NCI-H69 (cell line): ENCODE measurements around the gene LARP6.
"Not testable (repeated sequence)": the region's sequence is repeated elsewhere in the genome, so short reads cannot be mapped to it uniquely, and the experiment has no call there.

Experiments used
- DNase-seq: peaks from one replicate; lab custom pipeline; 2025; lab: John Stamatoyannopoulos, UW

Gene LARP6

DNA sequence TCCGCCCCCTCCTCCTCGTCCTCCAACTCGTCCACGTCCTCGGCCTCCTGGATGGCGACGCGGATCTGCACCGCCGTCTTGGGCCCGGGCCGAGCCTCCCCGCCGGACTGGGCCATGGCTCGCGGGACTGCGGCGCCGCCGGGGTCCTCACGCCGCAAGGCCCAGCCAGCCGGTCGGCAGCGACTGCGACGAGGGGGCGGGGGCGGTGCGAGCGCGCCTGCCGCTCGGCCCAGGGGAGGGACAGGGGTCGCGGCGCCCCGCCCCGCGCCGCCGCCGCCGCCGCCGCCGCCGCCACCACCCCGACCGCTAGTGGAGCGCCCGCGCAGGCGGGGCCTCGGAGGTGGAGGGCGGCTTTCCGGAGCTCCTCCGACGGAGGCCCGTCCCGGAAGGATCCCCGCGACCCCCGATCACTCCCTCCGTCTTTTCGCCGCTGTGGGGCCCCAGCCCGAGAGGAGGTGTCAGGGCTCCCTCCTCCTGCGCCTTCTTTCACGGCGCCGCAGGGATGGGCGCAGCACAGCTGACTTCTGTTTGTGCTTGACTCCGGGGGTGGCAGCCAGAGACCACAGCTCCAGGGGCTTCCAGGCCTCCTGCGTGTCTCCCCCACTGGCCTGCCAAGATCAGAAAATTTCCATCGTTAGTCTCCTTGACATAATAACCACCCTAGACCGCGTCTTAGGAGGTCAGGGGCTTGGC lies at the start of gene LARP6:
TSS of gene LARP6 (minus strand) at position 185 of the 693 bp plus-strand sequence. CDS start at position 116, 69 bp downstream.
- peak; percentile 34 for DNase-seq

GRCh38 chr15:70902107-70902506 lies 48.1 kb upstream of the LARP6 start:
- no peak for DNase-seq

DNA sequence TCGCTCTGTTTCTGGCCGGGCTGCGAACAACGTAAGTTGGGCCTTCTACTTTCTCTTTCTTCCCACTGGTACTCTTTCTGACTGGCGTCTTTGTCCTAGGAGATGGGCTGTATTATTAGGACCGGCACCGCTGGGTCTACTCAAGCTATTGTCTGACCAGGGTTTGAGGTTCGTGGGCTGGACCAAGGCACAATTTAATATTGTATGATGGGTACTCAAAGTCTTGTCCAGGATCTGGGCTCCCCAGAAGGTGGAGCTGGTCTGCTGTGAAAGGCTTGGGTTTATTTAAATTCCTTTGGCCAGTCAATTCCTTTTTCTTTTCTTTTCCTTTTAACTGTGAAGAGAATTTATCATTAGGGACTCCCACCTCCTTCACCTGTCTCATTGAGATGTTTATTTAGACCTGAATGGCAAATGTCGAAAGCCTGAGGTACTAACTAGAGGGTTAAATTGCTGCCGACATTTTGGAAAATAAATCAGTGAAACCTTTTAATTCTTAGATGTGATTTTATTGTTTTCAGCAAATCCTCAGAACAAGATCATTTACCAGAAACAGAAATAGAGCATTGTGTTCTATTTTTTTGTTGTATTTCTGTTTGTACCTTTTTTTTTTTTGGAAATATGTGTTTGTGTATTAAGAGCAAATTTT lies 39.1 kb upstream of the LARP6 start:
- peak; percentile 62 for DNase-seq

DNA sequence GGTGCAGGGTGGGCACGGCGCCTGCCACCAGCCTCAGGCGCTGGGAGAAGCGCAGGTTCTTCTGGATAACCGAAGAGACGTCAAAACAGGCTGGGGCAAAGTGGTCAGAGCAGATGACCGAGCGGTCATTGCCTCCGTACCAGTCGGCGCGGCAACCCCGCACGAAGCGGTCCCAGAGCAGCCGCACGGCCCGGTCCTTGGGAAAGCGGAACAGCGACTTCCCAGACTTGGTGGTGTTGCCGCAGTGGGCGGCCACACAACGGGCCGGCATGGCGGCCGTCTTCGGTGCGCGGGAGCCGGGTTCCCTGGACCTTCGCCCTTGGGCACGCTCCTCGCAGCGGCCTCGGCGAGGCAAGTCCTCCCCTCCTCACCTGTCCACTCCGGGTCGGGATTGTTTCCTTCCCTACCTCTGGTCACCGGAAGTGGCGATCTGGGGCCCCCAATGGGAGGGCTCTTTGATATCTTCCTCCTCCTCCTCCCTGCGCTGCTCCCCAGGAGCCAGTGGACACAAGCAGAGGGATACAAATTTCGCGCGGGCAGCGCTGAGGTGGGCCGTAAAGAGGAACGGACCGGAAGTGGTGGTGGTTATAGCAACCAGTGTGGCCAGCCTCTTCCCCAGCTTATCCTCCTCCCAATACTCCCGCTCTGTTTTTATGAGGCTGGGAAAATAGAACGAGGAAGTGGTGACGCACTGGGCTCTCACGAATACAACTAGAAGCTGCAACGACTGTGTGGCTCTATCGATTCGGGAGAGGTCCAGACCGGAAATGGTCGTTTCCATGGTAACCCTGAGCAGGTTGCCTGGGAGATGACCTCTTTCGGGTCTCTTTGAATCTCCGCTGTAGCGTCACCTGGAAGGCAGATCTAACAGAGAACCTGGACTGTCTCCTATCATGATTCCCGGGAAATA lies 38.3 kb upstream of the LARP6 start, which contains the start of the genes LRRC49 and THAP10:
TSS of gene LRRC49 (plus strand) at position 825 of the 910 bp plus-strand sequence. CDS start at position 894, 69 bp downstream.
TSS of gene THAP10 (minus strand) at position 432 of the 910 bp plus-strand sequence. CDS start at position 271, 161 bp downstream.
- peak; percentile 96 for DNase-seq

GRCh38 chr15:70882361-70882760 lies 28.4 kb upstream of the LARP6 start:
- DNase-seq, result no peak

- DNase-seq, result no peak
These were observed 26.8 kb upstream of the LARP6 start for GRCh38 chr15:70880781-70881180.

- no peak for DNase-seq
These were observed 25.4 kb upstream of the LARP6 start for GRCh38 chr15:70879401-70879800.

- DNase-seq, result no peak
These were observed 22.7 kb upstream of the LARP6 start for GRCh38 chr15:70876683-70877082.

- no peak for DNase-seq
These were observed 22.1 kb upstream of the LARP6 start for GRCh38 chr15:70876011-70876410.

- DNase-seq, result no peak
These were observed 21.2 kb upstream of the LARP6 start for GRCh38 chr15:70875001-70875782.

DNA sequence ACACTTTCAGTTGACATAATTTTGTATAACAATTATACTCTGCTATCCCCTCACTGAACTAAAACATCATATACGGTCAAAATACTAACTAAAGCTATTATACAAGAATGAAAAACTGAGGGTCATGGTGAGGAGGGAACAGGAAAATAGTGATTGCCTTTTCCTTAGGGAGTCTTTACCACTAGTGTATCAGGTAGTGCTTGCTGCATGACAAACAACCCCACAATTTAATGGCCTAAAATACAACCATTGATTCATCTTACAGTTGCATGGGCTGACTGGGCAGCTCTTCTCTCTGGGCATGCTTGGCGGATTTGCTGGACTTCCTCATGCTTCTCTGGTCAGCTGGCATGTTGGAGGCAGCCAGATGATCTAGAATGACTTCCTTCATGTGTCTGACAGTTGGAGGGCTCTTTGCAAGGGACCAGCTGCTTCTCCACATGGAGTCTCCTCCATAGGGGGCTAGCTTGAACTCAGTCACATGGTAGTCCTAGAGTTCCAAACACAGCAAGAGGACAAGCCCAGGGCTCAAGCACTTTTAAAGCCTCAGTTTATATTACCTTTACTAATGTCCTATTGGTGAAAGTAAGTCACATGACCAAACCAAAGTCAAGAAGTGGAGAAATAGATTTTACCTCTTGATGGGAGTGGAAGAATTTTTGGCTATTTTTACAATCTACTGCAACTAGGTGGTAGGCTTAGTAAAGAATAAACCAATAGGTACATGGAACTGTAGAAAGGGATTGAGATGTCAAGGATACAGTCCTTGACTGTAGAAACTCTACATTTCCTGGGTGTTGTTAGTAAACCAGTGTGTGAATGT lies 19.5 kb upstream of the LARP6 start:
- no peak for DNase-seq

GRCh38 chr15:70871490-70871889 lies 17.5 kb upstream of the LARP6 start:
- not testable (repeated sequence) for DNase-seq

DNA sequence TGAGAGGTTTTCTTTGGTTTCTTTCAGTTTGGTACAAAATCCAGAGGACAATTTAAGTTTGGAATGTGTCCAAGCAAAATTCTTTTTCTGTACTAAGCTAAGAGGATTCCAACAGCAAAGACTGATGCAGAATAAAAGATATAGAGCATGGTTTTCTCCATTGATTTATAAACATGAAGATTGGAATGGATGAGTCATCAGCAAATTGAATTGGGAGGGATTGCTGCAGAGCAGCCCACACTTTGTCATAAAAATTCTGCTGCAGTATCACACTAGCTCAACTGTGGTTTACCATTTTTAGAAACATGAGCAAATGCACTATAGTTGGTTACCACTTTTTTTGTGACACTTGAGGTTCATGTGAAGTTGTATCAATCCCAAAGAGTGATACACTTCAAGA lies 16.1 kb upstream of the LARP6 start:
- no peak for DNase-seq

DNA sequence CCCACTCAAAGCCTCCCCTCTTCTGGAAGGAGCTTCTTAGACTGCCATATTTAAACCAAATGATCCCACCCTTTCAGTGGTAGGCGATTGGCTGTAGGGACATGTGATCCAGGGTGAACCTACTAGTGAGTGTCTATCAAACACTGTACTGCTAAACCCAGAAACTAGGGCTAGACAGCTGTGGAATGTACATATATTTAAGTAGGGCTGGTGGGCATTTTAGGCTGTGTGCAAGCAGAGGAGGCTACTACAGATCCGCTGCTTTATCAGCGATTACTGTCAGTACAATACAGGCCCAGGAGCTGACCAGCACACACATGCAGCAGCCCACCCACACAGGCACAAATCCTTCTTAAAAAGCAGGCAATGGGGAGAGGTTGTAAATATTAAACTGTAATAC lies 15.4 kb upstream of the LARP6 start:
- DNase-seq, result no peak

DNA sequence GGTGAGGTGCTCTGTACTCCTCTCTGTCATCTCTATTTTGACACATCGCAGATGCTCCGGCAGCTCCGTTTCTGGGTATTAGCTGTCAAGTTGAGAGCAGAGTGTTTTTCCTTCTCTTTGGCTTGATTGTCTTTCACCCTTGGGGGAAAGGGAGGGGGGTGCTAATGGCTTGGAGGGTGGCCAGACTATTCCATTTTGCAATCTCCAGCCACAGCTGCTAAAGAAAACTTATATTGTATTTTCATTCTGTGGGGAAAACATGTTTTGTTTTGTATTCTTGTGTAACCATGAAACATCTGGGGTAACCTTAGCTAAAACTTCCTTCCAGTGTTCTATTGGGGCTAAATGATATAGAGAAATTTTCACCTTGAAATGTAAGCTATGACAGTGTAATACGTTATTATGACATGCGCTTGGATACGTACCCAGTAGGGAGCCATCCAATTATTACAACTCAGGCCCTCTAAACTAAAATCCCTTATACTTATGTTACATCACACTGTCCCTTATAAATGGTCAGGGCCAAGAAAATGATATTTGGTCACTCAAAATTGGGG lies 14.0 kb upstream of the LARP6 start:
- no peak for DNase-seq

GRCh38 chr15:70866982-70867641 lies 13.2 kb upstream of the LARP6 start:
- no peak for DNase-seq

DNA sequence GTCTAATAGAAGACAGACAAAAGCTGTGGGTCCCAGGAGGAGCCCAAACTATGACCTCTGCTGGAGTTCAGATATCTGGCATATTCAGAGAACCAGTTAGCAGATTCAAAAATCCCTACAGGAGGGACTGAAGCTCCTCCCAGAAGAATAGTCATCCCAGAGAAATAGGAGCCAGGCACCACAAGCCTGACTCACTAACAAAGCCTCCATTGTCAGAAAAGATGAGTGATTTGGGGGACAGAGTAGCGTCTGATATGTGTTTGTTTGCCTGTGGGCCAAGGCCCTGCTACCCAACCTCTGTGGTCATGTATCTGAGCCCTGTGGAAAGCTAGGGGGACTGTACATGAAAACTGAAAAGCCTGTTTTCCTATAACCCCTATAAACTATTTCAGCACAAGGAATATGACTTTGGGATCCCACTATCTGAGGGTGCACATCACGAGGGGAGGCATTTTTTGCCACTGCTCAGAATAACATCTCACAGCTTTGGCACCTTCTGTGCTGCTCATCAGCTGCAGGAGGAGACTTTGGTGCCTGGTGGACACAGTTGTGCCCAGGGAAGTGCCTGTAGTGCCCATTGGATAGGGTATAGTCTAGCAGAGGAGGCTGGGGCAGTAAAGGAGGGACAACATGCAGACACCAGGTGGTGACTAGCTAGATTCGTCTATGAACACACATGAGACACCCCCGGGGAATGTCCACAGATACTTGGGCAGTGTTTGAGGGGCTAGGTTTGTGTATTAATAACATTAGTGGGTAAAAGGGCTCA lies 9.7 kb upstream of the LARP6 start:
- no peak for DNase-seq

DNA sequence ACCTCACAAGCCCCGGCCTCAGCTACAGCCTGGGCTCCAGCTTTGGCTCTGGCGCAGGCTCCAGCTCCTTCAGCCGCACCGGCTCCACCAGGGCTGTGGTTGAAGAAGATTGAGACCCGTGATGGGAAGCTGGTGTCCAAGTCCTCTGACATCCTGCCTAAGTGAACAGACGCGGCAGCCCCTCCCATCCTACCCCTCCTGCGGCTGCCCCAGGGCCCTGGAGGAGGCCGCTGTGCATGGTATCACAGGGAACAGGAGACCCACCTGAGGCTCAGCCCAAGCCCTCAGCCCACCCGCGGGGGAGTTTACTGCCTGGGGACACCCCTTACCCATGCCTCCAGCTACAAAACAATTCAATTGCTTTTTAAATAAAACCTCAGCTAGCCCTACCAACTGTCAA lies 6.0 kb upstream of the LARP6 start:
- no peak for DNase-seq

DNA sequence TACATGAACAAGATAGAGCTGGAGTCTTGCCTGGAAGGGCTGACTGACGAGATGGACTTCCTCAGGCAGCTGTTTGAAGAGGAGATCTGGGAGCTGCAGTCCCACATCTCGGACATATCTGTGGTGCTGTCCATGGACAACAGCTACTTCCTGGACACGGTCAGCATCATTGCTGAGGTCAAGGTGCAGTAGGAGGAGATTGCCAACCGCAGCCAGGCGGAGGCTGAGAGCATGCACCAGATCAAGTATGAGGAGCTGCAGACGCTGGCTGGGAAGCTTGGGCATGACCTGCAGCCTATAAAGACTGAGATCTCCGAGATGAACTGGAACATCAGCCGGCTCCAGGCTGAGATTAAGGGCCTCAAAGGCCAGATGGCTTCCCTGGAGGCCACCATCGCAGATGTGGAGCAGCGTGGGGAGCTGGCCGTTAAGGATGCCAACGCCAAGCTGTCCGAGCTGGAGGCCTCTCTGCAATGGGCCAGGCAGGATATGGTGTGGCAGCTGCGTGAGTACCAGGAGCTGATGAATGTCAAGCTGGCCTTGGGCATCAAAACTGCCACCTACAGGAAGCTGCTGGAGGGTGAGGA lies 5.5 kb upstream of the LARP6 start:
- DNase-seq, result no peak
